Neural progenitor cell (in vitro differentiated cells): ENCODE data around the gene ARHGEF11.

Experiments
- CTCF ChIP-seq: fragments of 200-600 bp; sonication (generic); IDR thresholded peaks from 2 replicates; pipeline ENCODE4 v1.5.1; 2017; ENCODE audit warnings: antibody characterized with exemption, mild to moderate bottlenecking
- EZH2 ChIP-seq: fragments of 200-600 bp; sonication (generic); IDR thresholded peaks from 2 replicates; pipeline ENCODE4 v1.6.1; 2017; ENCODE audit warnings: antibody characterized with exemption, mild to moderate bottlenecking, moderate library complexity

- no peak for TF ChIP-seq CTCF
- no peak for TF ChIP-seq EZH2
These were observed 136.6 kb downstream of the ARHGEF11 start for GRCh38 chr1:156908955-156909354.
